GM19452 (cell line): Measurements from ENCODE around the gene APBB2.

ENCODE experiments used
- ATAC-seq: cut with Tn5 transposase; IDR thresholded peaks from one replicate; pipeline ENCODE4 v1.9.1; 2021; ENCODE audit not compliant: unreplicated experiment

The APBB2 gene

GRCh38 chr4:41142376-41143310 lies 71.7 kb downstream of the APBB2 start:
- no peak for ATAC-seq

GRCh38 chr4:41141900-41142299 lies 72.4 kb downstream of the APBB2 start:
- ATAC-seq: no peak

- no peak for ATAC-seq
Observed at GRCh38 chr4:41140410-41140809, 73.9 kb downstream of the APBB2 start.

DNA sequence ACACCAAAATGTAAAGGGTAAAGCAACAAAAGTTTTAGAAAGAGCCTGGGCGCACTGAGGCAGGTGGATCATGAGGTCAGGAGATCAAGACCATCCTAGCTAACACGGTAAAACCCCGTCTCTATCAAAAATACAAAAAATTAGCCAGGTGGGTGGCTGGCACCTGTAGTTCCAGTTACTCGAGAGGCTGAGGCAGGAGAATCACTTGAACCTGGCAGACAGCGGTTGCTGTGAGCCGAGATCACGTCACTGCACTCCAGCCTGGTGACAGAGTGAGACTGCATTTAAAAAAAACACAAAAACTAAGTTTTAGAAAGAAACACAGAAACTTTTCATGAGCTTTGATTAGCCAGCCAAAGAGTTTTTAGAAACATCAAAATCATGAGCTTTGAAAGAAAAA lies 76.5 kb downstream of the APBB2 start:
- ATAC-seq: no peak

- no peak for ATAC-seq
Observed at GRCh38 chr4:41136456-41136855, 77.9 kb downstream of the APBB2 start.

DNA sequence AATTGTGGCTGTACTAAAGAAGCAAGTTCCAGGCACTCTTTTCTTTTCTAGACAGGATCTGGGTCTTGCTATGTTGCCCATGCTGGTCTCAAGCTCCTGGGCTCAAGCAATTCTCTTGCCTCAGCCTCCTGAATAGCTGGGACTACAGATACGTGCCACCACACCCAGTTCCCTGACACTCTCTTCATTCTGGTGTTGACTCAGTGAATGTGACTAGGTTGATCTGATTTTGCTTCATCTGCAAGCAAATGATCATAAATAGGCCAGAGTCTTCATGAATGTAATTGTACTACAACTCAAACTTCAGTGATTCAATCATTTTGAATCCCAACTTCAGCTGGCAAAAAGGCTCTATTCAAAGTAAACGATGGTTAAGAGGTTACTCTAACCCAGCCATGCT lies 78.5 kb downstream of the APBB2 start:
- no peak for ATAC-seq

- no peak for ATAC-seq
Observed at GRCh38 chr4:41134581-41134980, 79.8 kb downstream of the APBB2 start.

DNA sequence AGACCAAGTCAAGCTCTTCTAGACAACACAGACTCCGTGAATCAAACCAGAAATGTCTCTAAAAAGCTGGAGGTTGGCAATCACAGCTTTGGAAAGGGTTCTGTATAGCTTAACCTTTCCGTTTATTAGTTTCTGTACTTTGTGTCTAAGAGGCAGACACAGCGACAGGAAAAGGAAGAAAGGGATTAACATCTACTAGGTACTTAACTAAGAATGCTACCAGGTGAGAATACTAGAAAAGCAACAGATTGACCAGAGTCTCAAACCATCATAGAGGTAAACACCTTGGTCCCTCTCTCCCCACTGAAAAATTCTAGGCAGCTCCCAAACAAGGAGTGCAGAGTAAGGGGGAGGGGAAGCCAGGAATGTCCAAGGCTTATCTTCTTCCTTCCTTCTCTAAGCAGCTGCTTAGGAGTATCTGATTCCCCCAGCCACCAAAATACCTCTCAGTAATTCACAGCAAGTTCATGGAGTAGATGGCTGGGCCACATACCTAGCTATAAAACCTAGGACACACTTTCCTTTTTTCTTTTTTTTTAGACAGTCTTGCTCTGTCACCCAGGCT lies 80.8 kb downstream of the APBB2 start:
- no peak for ATAC-seq

DNA sequence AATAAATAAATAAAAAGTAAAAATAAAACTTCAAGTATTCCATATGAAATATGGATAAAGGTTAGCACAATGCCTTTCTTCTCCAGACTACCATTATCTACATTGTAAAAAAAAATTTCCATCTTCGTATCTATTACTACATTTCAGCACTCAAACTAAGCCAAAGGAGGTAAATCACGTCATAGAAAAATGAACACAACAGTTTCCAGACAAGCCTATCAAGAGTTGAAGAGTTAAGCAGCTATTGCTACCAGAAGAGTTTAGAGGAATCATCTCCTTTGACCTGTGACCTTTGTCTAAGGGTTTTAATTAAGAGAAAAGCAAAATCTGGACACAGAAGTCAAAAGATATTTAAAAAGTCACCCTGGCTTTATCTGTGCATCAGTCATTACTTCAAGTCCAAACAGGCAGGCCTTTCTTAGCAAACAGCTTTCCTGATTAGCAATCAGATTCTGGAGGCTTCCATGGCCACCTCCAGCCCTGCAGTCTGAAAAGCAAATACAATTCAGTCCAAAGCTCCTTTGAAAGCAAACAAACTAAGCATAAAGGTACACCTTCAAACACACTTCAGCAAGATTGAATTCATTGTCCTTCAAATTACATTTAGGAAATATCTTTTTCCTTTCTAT lies 82.2 kb downstream of the APBB2 start:
- ATAC-seq: no peak

DNA sequence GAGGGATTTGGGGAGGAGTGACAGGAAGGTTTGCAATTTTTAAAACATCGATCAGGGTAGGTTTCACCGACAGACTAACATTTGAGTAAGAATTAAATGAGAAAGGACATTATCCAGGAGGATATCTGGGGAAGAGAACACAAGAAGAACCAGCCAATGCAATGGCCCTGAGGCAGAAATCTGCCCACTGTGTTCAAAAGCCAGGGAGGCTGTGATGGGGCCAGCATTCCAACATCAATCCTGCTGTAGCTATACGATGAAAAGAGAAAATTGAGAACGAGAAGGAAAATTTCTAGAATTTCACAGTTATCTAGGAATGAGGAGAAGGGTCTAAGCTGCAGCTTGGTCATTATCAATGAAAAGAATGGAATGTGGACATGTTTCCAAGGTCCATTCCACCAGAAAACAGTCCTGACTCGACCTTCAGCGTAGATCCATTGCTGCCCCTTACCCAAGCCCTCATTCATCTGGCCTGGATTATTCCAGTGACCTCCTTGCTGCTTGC lies 84.4 kb downstream of the APBB2 start:
- no peak for ATAC-seq

GRCh38 chr4:41129128-41129754 lies 85.1 kb downstream of the APBB2 start:
- no peak for ATAC-seq

GRCh38 chr4:41125558-41126311 lies 88.6 kb downstream of the APBB2 start:
- no peak for ATAC-seq

DNA sequence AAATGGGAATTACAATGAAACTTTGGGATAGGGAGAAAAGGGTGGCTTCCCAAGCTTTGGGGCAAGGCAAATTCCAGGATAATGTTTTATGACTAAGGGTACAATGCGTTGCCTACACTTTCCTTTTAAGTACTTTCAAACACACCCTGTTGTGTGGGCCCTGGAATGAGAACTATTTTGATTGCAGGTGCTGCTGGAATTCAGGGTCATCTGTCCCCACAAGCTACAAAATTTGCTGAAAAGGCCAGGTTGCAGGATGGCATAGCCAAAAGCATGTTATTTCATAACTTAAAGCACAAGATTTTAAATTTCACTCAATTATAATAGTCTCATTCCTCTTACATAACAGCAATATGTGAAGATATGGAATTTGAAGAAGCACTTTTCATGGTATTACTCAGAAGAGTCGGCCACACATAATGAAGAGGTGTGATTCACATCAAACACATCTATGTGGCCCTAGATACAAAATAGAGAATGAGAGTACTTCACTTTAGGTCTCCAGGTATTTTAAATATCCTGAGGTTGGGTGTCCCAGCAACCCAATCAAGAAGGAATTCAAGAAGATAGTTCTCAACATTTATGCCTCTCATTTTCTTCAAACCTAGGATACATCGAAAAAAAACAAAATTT lies 89.3 kb downstream of the APBB2 start:
- no peak for ATAC-seq

- no peak for ATAC-seq
Observed at GRCh38 chr4:41122775-41123174, 91.6 kb downstream of the APBB2 start.

- no peak for ATAC-seq
Observed at GRCh38 chr4:41122309-41122708, 92.0 kb downstream of the APBB2 start.

DNA sequence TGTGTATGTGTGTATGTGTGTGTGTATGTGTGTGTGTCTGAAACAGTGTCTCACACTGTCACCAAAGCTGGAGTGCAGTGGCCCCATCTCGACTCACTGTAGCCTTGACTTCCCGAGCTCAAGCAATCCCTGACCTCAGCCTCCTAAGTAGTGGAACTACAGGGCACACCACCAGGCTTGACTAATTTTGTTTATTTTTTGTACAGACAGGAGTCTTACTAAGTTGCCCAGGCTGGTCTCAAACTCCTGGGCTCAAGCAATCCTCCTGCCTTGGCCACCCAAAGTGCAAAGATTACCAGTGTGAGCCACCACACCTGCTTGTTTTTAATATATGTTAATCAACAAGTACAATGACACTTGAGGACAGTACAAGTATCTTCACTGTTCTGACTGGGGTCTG lies 92.4 kb downstream of the APBB2 start:
- ATAC-seq: no peak

DNA sequence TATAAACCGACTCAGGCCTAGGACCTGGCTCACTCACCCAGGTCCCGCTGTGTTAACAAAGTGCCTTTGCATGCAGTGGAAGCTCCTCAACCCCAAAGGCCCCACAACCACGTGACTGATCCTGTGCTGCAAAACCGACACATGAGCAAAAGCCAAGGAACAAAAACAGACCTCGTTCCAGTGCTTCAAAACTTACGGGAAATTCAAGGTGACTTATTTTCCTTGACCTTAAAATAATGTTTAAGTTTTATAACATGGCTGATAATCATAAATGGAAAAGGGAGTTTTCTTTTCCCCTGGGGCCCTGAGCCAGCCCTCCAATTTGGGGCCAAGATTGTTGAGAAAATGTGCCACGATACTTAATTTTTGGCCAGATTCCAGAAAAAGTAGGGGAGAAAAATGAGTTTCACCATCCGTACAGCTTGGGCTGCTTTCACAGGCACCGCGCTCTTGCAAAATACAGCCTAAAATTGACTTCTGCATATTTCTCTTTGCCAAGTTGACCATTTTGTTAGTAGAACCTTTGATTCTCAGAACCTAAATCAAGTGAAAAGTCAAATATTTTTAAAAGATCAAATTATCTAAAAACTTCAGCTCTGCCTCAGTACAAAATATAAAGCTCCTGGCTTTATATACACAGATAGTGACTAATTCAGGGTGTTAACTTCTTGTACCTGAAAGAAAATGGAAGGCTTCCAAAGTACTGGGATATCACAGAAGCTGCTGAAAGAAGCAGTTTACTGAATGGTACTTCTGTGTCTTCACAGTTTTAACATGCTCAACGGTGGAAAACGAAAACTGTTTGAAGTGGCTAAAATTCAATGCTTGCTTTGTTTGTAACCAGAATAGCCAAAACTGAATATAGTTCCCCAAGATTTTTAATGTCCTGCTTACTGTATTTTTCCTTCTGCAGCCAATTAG lies 93.8 kb downstream of the APBB2 start:
- no peak for ATAC-seq

- ATAC-seq: no peak
Observed at GRCh38 chr4:41119867-41120295, 94.5 kb downstream of the APBB2 start.

DNA sequence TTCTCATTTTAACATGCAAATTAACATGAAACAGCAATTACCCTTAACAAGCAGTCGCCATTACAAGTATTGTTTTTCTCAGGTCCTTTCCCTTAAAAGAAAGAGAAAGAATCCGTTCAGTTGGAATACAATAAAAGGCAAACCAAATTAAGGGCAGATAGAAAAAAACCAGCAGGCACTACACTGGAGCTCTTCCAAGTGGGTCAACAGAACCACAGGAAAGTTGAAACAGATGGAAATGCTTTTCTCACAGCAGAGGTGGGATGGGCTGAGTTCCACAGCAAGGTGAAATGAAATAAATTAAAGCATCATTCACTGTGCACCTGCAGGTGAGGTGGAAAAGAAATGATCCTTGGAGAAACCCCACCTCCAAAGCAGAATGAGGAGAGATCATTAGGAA lies 102.6 kb downstream of the APBB2 start:
- no peak for ATAC-seq
